ENCODE results near the gene NLGN4Y. TPM values are rescaled to one million over a fixed set of nuclear protein-coding genes. Genes with fewer than 3 reads are reported as not detected.

The NLGN4Y gene
- total RNA-seq, 1 experiment from 2014 or later = not detected

- TF ChIP-seq, protein P1, sequence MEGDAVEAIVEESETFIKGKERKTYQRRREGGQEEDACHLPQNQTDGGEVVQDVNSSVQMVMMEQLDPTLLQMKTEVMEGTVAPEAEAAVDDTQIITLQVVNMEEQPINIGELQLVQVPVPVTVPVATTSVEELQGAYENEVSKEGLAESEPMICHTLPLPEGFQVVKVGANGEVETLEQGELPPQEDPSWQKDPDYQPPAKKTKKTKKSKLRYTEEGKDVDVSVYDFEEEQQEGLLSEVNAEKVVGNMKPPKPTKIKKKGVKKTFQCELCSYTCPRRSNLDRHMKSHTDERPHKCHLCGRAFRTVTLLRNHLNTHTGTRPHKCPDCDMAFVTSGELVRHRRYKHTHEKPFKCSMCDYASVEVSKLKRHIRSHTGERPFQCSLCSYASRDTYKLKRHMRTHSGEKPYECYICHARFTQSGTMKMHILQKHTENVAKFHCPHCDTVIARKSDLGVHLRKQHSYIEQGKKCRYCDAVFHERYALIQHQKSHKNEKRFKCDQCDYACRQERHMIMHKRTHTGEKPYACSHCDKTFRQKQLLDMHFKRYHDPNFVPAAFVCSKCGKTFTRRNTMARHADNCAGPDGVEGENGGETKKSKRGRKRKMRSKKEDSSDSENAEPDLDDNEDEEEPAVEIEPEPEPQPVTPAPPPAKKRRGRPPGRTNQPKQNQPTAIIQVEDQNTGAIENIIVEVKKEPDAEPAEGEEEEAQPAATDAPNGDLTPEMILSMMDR (conservative IDR thresholded peaks at IDR 0.05; ENCODE audit: low read depth, low read length) = no peak
- TF ChIP-seq EZH2phosphoT487 (IDR thresholded peaks at IDR 0.05; ENCODE audit: borderline replicate concordance, low read length) = no peak
- TF ChIP-seq EZH2 (IDR thresholded peaks at IDR 0.05; ENCODE audit: low read length, unreplicated experiment) = no peak
- H2AFZ ChIP-seq (ENCODE audit: low read length) = no peak overlapping the region
- no peak overlapping the region for H3K4me3 ChIP-seq (ENCODE audit: low read length)
- POLR2A ChIA-PET (ENCODE audit: unreplicated experiment) = no interaction called here
- no peak for ATAC-seq
- no peaks in the 10 kb centered on the region for H3K27me3 ChIP-seq (ENCODE audit: low read length)
- DNase-seq = no peak
- no peaks in the 10 kb centered on the region for H3K79me2 ChIP-seq (ENCODE audit: low read length)
- H3K9me3 ChIP-seq (ENCODE audit: low read length) = no peaks in the 10 kb centered on the region
- no peaks in the 10 kb centered on the region for H3K9me2 ChIP-seq (replicated peaks; ENCODE audit: low read length)
- no peaks in the 10 kb centered on the region for H3K36me3 ChIP-seq (ENCODE audit: low read depth, low read length)
- CTCF ChIA-PET = no interaction called here
- H3K9ac ChIP-seq (ENCODE audit: low read length) = no peak overlapping the region
- H3F3A ChIP-seq (ENCODE audit: low read length, unreplicated experiment) = no peaks in the 10 kb centered on the region
- H3K4me2 ChIP-seq (ENCODE audit: low read length) = no peak overlapping the region
- no TSS peak for BruUV-seq (replicated peaks)
- no peaks in the 10 kb centered on the region for H4K20me1 ChIP-seq (ENCODE audit: low read length)
- no peak overlapping the region for H3K27ac ChIP-seq (ENCODE audit: low read length)
- no peaks in the 10 kb centered on the region for H3K4me1 ChIP-seq (ENCODE audit: insufficient read depth, low read length)
- intact Hi-C loops (cut with micrococcal nuclease) = no loop called here
These were observed 62.4 kb downstream of the NLGN4Y start for GRCh38 chrY:14586725-14587124.

GRCh38 chrY:14601372-14601771, 77.0 kb downstream of the NLGN4Y start:
- Histone ChIP-seq H3F3A (ENCODE audit: low read length, unreplicated experiment) (no peaks in the 10 kb centered on the region), H3K79me2 (ENCODE audit: low read length) (no peaks in the 10 kb centered on the region), H3K4me3 (ENCODE audit: low read length) (no peak overlapping the region), H3K27ac (ENCODE audit: low read length) (no peak overlapping the region), H3K36me3 (ENCODE audit: low read depth, low read length) (no peaks in the 10 kb centered on the region), H3K9me2 (replicated peaks; ENCODE audit: low read length) (no peaks in the 10 kb centered on the region), H3K4me1 (ENCODE audit: insufficient read depth, low read length) (no peaks in the 10 kb centered on the region), H3K9me3 (ENCODE audit: low read length) (no peaks in the 10 kb centered on the region), H3K9ac (ENCODE audit: low read length) (no peak overlapping the region), H3K27me3 (ENCODE audit: low read length) (no peaks in the 10 kb centered on the region), H3K4me2 (ENCODE audit: low read length) (no peak overlapping the region), H4K20me1 (ENCODE audit: low read length) (no peaks in the 10 kb centered on the region), H2AFZ (ENCODE audit: low read length) (no peak overlapping the region)
- no peak for DNase-seq
- ATAC-seq = no peak
- TF ChIP-seq EZH2phosphoT487 (IDR thresholded peaks at IDR 0.05; ENCODE audit: borderline replicate concordance, low read length) = no peak
- POLR2A ChIA-PET (ENCODE audit: unreplicated experiment) = no interaction called here
- CTCF ChIA-PET = no interaction called here
- no TSS peak for BruUV-seq (replicated peaks)
- intact Hi-C loops (cut with micrococcal nuclease) = no loop called here

DNA sequence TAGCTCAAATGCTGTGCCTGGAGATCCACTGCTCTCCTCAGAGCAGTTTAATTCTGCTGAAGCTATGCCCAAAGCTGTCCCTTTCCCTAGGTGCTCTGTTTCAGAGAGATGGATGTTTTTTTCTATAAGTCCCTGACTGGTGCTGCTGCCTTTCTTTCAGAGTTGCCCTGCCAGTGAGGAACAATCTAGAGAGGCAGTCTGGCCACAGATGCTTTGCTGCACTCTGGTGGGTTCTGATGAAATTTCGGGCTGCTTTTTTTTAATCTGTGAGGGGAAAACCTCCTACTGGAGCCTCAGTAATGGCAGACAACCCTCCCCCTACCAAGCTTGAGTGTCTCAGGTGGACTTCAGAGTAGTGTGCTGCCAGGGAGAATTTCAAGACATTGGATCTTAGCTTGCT, 93.3 kb downstream of the NLGN4Y start:
- intact Hi-C loops (cut with micrococcal nuclease) = no loop called here
- Histone ChIP-seq H3K4me3 (ENCODE audit: low read length) (no peak overlapping the region), H4K20me1 (ENCODE audit: low read length) (no peaks in the 10 kb centered on the region), H3K9me3 (ENCODE audit: low read length) (no peaks in the 10 kb centered on the region), H3K9me2 (replicated peaks; ENCODE audit: low read length) (no peaks in the 10 kb centered on the region), H3F3A (ENCODE audit: low read length, unreplicated experiment) (no peaks in the 10 kb centered on the region), H3K4me2 (ENCODE audit: low read length) (no peak overlapping the region), H3K4me1 (ENCODE audit: insufficient read depth, low read length) (no peaks in the 10 kb centered on the region), H3K27ac (ENCODE audit: low read length) (no peak overlapping the region), H3K27me3 (ENCODE audit: low read length) (no peaks in the 10 kb centered on the region), H3K9ac (ENCODE audit: low read length) (no peak overlapping the region), H2AFZ (ENCODE audit: low read length) (no peak overlapping the region), H3K79me2 (ENCODE audit: low read length) (no peaks in the 10 kb centered on the region), H3K36me3 (ENCODE audit: low read depth, low read length) (no peaks in the 10 kb centered on the region)
- ATAC-seq = no peak
- TF ChIP-seq EZH2phosphoT487 (IDR thresholded peaks at IDR 0.05; ENCODE audit: borderline replicate concordance, low read length) (no peak), EZH2 (IDR thresholded peaks at IDR 0.05; ENCODE audit: low read length, unreplicated experiment) (no peak)
- TF ChIP-seq, protein P1 (conservative IDR thresholded peaks at IDR 0.05; ENCODE audit: low read depth, low read length) = no peak
- CTCF ChIA-PET = no interaction called here
- POLR2A ChIA-PET (ENCODE audit: unreplicated experiment) = no interaction called here
- no TSS peak for BruUV-seq (replicated peaks)
- DNase-seq = no peak
